Measurements from ENCODE around the gene KSR1.

- TF ChIP-seq ELF1 (tag; IDR thresholded peaks at IDR 0.05) (no peak), MAX (CRISPR knock-in tag; IDR thresholded peaks at IDR 0.05) (no peak), U2AF1 (optimal IDR thresholded peaks at IDR 0.05; ENCODE audit: low read depth, low read length) (no peak), MCM3 (IDR thresholded peaks at IDR 0.05) (no peak)
These were observed 214.7 kb downstream of the KSR1 start for GRCh38 chr17:27670791-27671590.
